Mammary epithelial cell (primary cell): ENCODE results near the gene PPP2R3C.
"Not testable (repeated sequence)": the region's sequence is repeated elsewhere in the genome, so short reads cannot be mapped to it uniquely, and the experiment has no call there.

ENCODE experiments used
- CTCF ChIP-seq, 2 donors: IDR thresholded peaks in 1 of 2; conservative IDR thresholded peaks in 1 of 2; 2 replicates each; pipeline ENCODE4 v1.5.1; 2011 to 2012; ENCODE audit warnings: inconsistent platforms in 2 of 2, low read length in 2 of 2, mild to moderate bottlenecking in 2 of 2, control low read depth in 1 of 2, low read depth in 1 of 2; ENCODE audit not compliant: insufficient read depth in 1 of 2; ENCODE audit errors: extremely low read depth in 1 of 2
- EZH2 ChIP-seq: IDR thresholded peaks from 2 replicates; pipeline ENCODE4 v1.6.1; 2012; ENCODE audit warnings: low read length, inconsistent platforms, borderline replicate concordance

- TF ChIP-seq CTCF (conservative IDR thresholded peaks at IDR 0.05 in 1 of 2, IDR thresholded peaks at IDR 0.05 in 1 of 2; ENCODE audit: extremely low read depth in 1 of 2, insufficient read depth in 1 of 2, low read depth in 1 of 2, low read length in 2 of 2); EZH2: not testable (repeated sequence)
Observed at GRCh38 chr14:35061113-35061791, 60.5 kb downstream of the PPP2R3C start.
